SU-DHL-6 (cell line): Measurements from ENCODE around the gene CUTA.

Source experiments
- H2AFZ ChIP-seq: fragments of 200-600 bp; sonication (generic); 2 replicates; pipeline ENCODE4 v1.6.1; 2014; ENCODE audit warnings: low read depth, mild to moderate bottlenecking, moderate library complexity, mixed read lengths, antibody characterized with exemption, low read length; ENCODE audit not compliant: severe bottlenecking
- H3F3A ChIP-seq: fragments of 200-600 bp; shearing (Covaris generic); 2 replicates; pipeline ENCODE4 v1.6.0; 2016; ENCODE audit warnings: antibody characterized with exemption, mild to moderate bottlenecking; ENCODE audit not compliant: insufficient read depth
- H3K27ac ChIP-seq: fragments of 200-600 bp; sonication (generic); 2 replicates; pipeline ENCODE4 v1.5.1; 2016; ENCODE audit warnings: low read depth, mild to moderate bottlenecking, low read length, moderate library complexity, mixed read lengths
- H3K27me3 ChIP-seq: fragments of 200-600 bp; sonication (generic), shearing (Covaris generic); 2 replicates; pipeline ENCODE4 v1.6.0; 2014; ENCODE audit warnings: mild to moderate bottlenecking, low read length
- H3K36me3 ChIP-seq: fragments of 200-600 bp; sonication (generic); 2 replicates; pipeline ENCODE4 v1.6.1; 2014; ENCODE audit warnings: mild to moderate bottlenecking, low read length, mixed read lengths
- H3K4me2 ChIP-seq: fragments of 300-600, 200-600 bp; shearing (Covaris generic), sonication (generic); 2 replicates; pipeline ENCODE4 v1.6.0; 2014; ENCODE audit warnings: low read length, low read depth, mild to moderate bottlenecking; ENCODE audit not compliant: poor library complexity, severe bottlenecking
- H3K4me3 ChIP-seq: fragments of 200-600 bp; sonication (generic); 2 replicates; pipeline ENCODE4 v1.5.1; 2014; ENCODE audit warnings: antibody characterized with exemption, low read length, mild to moderate bottlenecking, mixed read lengths; ENCODE audit not compliant: insufficient read depth, poor library complexity, severe bottlenecking
- H3K79me2 ChIP-seq: fragments of 200-600 bp; sonication (generic); 2 replicates; pipeline ENCODE4 v1.6.1; 2014; ENCODE audit warnings: mild to moderate bottlenecking, low read length, moderate library complexity; ENCODE audit not compliant: insufficient read depth
- H3K9ac ChIP-seq: fragments of 200-600 bp; sonication (generic); 2 replicates; pipeline ENCODE4 v1.7.0; 2014; ENCODE audit warnings: mild to moderate bottlenecking, low read length
- H3K9me2 ChIP-seq: fragments of 200-600 bp; sonication (generic); replicated peaks from 2 replicates; pipeline ENCODE4 v1.6.1; 2014; ENCODE audit warnings: low read length; ENCODE audit not compliant: insufficient read depth
- H3K9me3 ChIP-seq: fragments of 200-600 bp; sonication (generic); 2 replicates; pipeline ENCODE4 v1.6.1; 2014; ENCODE audit warnings: low read length, mixed read lengths; ENCODE audit not compliant: insufficient read depth
- H4K20me1 ChIP-seq: fragments of 200-600 bp; sonication (generic); 2 replicates; pipeline ENCODE4 v1.6.1; 2014; ENCODE audit warnings: low read depth, mild to moderate bottlenecking, antibody characterized with exemption, low read length, moderate library complexity, mixed read lengths
- EZH2phosphoT487 ChIP-seq: fragments of 200-600 bp; sonication (generic), shearing (Covaris generic); conservative IDR thresholded peaks from 2 replicates; pipeline ENCODE4 v1.6.1; 2018; ENCODE audit warnings: mild to moderate bottlenecking, antibody characterized with exemption, low read length, moderate library complexity, mixed read lengths
- TF ChIP-seq, protein P1 (sequence below): fragments of 200-600 bp; sonication (generic); IDR thresholded peaks from one replicate; pipeline ENCODE4 v1.5.1; 2017; ENCODE audit warnings: antibody characterized with exemption, mild to moderate bottlenecking, low read length, moderate library complexity; ENCODE audit not compliant: insufficient read depth, poor library complexity, severe bottlenecking

The CUTA gene

DNA sequence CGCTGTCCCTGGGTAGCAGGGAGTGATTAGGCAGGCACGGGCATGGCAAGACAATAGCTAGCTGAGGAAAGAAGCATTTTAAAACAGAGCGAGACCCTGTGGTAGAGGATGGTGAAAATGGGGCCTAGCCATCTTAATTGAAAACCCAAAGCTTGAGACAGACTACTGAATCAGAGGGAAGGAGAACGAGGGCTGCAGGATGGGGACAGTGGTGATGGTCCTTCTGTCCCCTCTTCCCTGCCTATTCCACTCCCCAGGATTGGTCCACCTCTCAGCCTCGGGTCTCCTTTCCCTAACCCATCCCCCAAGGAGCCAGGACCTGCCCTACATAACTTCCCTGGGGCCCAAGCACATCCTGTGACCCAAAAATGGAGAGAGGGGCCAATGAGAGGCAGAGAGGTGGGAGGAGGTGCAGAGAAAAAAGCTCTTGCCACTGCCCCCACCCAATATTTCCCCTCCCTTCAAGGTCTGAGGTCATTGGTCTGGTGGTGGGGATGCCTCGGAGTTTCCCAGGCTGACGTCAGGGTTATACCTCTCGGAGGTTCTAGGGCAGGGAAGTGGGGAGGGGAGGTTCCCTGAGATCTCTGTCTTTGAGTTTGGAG is 884 bp upstream of the CUTA start:
- Histone ChIP-seq H4K20me1 (no peaks in the 10 kb centered on the region), H3K4me2 (peak overlapping the region; percentile 65), H3K9me2 (no peaks in the 10 kb centered on the region), H3F3A (peaks cover 21% of the 10 kb centered on the region; the same call in 1 of the 2 replicates), H2AFZ (peak overlapping the region; percentile 53), H3K36me3 (no peaks in the 10 kb centered on the region), H3K79me2 (peaks cover 22% of the 10 kb centered on the region), H3K9me3 (no peaks in the 10 kb centered on the region), H3K4me3 (peak overlapping the region; percentile 50), H3K27ac (peak overlapping the region; percentile 61), H3K27me3 (no peaks in the 10 kb centered on the region), H3K9ac (peak overlapping the region; percentile 53)
- TF ChIP-seq EZH2phosphoT487 = no peak

DNA sequence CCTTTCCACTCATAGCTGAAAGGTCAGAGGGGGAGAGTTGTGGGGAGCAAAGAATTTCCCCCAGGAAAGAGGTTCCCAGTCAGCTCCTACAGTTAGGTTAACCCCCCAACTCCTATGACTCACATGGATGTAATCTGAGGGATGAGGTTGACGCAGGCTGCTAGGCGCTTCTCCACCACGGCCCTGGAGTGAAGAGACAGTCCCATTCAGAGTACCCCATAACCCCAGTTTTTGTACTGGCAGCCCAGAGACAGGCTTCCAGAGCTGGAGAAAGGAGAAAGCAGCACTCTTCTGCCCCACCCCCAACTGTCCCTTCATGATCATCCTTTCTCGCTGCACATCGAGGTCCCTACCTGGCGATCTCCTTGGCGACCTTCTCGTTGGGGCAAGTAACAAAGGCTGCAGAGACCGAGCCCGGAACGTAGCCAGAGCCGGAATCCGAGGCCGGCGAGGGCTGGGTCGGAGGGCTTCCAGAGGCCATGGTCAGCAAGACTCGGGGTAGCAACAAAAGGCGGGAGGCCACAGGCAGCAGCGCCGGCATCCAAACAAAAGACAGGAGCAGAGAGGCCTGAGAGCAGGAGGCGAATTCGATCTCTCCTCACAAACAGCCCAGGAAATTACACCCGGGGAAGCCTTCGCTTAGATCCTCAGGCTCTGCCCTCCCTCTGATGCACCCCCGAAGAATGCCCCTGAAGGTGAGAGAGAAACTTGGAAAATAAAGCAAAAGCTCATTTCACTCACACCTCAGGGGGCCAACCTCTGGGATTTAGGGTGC is 592 bp downstream of the CUTA start:
- no peaks in the 10 kb centered on the region for H4K20me1 ChIP-seq
- peak overlapping the region; percentile 87 for H3K4me2 ChIP-seq
- H2AFZ ChIP-seq = peak overlapping the region; percentile 43
- H3F3A ChIP-seq = peaks cover 26% of the 10 kb centered on the region
- H3K27me3 ChIP-seq = no peaks in the 10 kb centered on the region
- H3K27ac ChIP-seq = peak overlapping the region; percentile 67
- no peaks in the 10 kb centered on the region for H3K9me3 ChIP-seq
- H3K4me3 ChIP-seq = peak overlapping the region; percentile 89
- no peaks in the 10 kb centered on the region for H3K9me2 ChIP-seq
- peaks cover 22% of the 10 kb centered on the region for H3K79me2 ChIP-seq
- no peak for TF ChIP-seq EZH2phosphoT487
- TF ChIP-seq, protein P1, sequence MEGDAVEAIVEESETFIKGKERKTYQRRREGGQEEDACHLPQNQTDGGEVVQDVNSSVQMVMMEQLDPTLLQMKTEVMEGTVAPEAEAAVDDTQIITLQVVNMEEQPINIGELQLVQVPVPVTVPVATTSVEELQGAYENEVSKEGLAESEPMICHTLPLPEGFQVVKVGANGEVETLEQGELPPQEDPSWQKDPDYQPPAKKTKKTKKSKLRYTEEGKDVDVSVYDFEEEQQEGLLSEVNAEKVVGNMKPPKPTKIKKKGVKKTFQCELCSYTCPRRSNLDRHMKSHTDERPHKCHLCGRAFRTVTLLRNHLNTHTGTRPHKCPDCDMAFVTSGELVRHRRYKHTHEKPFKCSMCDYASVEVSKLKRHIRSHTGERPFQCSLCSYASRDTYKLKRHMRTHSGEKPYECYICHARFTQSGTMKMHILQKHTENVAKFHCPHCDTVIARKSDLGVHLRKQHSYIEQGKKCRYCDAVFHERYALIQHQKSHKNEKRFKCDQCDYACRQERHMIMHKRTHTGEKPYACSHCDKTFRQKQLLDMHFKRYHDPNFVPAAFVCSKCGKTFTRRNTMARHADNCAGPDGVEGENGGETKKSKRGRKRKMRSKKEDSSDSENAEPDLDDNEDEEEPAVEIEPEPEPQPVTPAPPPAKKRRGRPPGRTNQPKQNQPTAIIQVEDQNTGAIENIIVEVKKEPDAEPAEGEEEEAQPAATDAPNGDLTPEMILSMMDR = no peak
- peak overlapping the region; percentile 80 for H3K9ac ChIP-seq
- H3K36me3 ChIP-seq = no peaks in the 10 kb centered on the region

DNA sequence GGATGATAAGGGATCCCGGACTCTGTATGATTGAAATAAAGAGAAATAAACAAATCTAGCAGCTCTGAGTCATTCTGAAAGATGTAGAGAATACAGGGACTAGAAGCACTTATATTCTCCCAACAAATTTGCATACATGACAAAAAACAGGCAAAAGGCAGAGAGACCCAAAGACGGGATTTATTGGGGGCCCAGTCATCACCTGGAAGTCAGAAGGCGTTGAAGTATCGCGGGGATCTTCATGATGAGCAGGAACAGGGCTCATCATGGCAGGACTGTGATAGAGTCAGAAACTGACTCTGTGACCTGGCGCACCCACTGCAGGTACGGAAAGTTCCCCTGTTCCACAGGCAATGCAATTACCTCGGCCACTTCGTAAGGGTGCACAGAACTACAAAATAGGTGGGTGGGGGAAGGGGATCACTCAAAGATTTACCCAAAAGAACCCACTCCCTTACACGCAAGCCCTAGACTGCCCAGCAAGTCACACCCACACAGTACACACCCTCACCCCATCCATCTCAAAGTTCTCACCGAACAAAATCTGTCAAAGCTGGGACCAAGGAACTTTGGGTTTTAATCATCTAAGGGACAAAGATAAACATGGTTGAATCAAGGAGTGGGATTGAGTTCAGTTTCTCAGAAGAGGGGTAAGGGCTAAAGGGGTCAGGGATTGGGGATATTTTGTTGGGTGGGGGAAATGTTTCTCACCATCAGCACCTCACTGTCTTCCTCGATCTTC is 1.4 kb downstream of the CUTA start:
- H3K79me2 ChIP-seq = peaks cover 22% of the 10 kb centered on the region
- peak overlapping the region; percentile 80 for H3K9ac ChIP-seq
- peak overlapping the region; percentile 67; the same call in 1 of the 2 replicates for H3K27ac ChIP-seq
- H3K9me3 ChIP-seq = no peaks in the 10 kb centered on the region
- H4K20me1 ChIP-seq = no peaks in the 10 kb centered on the region
- peaks cover 28% of the 10 kb centered on the region for H3F3A ChIP-seq
- peak overlapping the region; percentile 87 for H3K4me2 ChIP-seq
- H2AFZ ChIP-seq = no peak overlapping the region
- peak overlapping the region; percentile 89 for H3K4me3 ChIP-seq
- no peak for TF ChIP-seq EZH2phosphoT487
- TF ChIP-seq, protein P1 = no peak
- H3K9me2 ChIP-seq = no peaks in the 10 kb centered on the region
- H3K36me3 ChIP-seq = no peaks in the 10 kb centered on the region
- no peaks in the 10 kb centered on the region for H3K27me3 ChIP-seq
